Esophagus (tissue), 2 donors: Measurements from ENCODE around the gene CSNK1G2. TPM values are rescaled to one million over a fixed set of nuclear protein-coding genes. Genes with fewer than 3 reads are reported as not detected.

Experiments
- H3K27ac ChIP-seq, 2 donors: one replicate each; pipeline ENCODE4 v1.5.1; 2013; ENCODE audit warnings: low read depth in 2 of 2, mild to moderate bottlenecking in 2 of 2, inconsistent platforms in 1 of 2, low read length in 1 of 2, moderate library complexity in 1 of 2
- H3K27me3 ChIP-seq, 2 donors: one replicate each; pipeline ENCODE4 v1.6.1; 2013; ENCODE audit warnings: low read length in 2 of 2, control low read depth in 1 of 2, mild to moderate bottlenecking in 1 of 2; ENCODE audit not compliant: insufficient read depth in 2 of 2, control insufficient read depth in 1 of 2
- H3K36me3 ChIP-seq, 2 donors: one replicate each; pipeline ENCODE4 v1.6.1; 2013; ENCODE audit warnings: low read length in 1 of 2; ENCODE audit not compliant: control insufficient read depth in 2 of 2, insufficient read depth in 2 of 2
- H3K4me1 ChIP-seq, 2 donors: one replicate each; pipeline ENCODE4 v1.6.1; 2013; ENCODE audit warnings: low read length in 1 of 2; ENCODE audit not compliant: control insufficient read depth in 2 of 2, insufficient read depth in 2 of 2
- H3K4me3 ChIP-seq, 2 donors: one replicate each; pipeline ENCODE4 v1.5.1; 2013; ENCODE audit warnings: low read length in 2 of 2, mild to moderate bottlenecking in 2 of 2, low read depth in 1 of 2, moderate library complexity in 1 of 2
- H3K9me3 ChIP-seq, 2 donors: one replicate each; pipeline ENCODE4 v1.6.1; 2013; ENCODE audit warnings: mild to moderate bottlenecking in 2 of 2, low read depth in 1 of 2, low read length in 1 of 2, moderate library complexity in 1 of 2; ENCODE audit not compliant: control insufficient read depth in 2 of 2, insufficient read depth in 1 of 2
- WGBS, 2 donors: extraction: QIAGEN DNeasy Blood & Tissue Kit; methylation state at CpG; one replicate each; pipeline ENCODE4 v1.1.7; 2013; 5-methylcytosine and 5-hydroxymethylcytosine counted together
- polyA plus RNA-seq, 2 donors: library from polyadenylated mRNA; stranded (reverse); fragments of 200-250 nt; gene quantifications; one replicate each; pipeline ENCODE4 v1.2.3, GENCODE V29; 2013
- donor health status: healthy with polysubstance abuse.
- donor health status: Bipolar disorder and iron deficiency.

The CSNK1G2 gene
- polyA plus RNA-seq, 2 donors: 59.9 to 63.7 TPM

- Histone ChIP-seq H3K4me3 (no peak overlapping the region), H3K9me3 (no peaks in the 10 kb centered on the region), H3K27ac (no peak overlapping the region), H3K27me3 (no peaks in the 10 kb centered on the region), H3K4me1 (peaks cover 0 to 3% of the 10 kb centered on the region in 2 donors), H3K36me3 (peaks cover 0 to 13% of the 10 kb centered on the region in 2 donors)
- 94% methylated on average over 32 of the region's 32 CpGs for WGBS, 2 donors
These were observed 19.1 kb downstream of the CSNK1G2 start for GRCh38 chr19:1959928-1960589.

DNA sequence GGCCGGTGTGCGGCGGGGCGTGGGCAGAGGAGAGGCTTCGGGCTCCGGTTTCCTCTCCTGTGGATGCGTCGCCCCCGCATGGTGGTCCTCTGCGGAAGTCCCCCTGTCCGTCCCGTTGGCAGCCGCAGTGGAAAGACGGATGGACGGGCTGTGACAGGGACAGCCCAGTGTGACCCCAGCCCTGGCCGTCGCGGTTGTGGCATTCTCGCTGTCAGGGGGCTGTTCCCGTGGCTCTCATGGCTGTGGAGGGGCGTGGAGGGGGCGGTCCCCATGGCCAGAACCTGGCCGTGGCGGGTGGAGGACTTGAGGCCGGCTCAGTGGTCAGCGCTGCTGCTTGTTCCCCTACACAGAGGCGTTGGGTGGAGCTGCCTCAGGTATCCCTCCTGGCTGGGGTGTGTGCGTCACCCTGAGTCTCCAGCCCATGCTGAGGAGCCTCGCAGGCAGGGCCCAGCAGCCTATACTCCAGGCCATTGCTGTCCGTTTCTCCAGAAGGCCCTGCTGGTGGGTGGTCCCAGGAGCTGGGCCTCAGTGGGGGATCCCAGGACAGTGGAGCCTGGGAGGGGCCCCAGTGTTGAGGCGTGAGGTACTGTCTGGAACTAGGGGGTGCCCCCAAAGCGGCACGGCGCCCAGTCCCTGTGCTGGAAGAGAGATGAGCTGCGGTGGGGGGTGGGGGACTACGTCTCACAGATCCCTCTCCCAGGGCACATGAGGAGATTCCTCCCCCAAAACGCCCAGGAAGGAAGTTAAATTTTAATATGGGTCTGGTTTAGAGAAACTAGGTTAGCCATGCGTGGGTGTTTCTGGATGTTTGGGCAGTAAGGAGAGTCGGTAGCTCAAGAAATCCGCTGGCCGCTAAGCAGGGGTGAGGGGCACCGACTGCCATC lies 20.3 kb downstream of the CSNK1G2 start:
- no peaks in the 10 kb centered on the region for H3K9me3 ChIP-seq
- no peak overlapping the region for H3K27ac ChIP-seq
- no peaks in the 10 kb centered on the region for H3K4me1 ChIP-seq
- no peaks in the 10 kb centered on the region for H3K27me3 ChIP-seq
- H3K36me3 ChIP-seq: peaks cover 0 to 8% of the 10 kb centered on the region in 2 donors
- WGBS, 2 donors: 91 to 92% methylated on average over 42 of the region's 42 CpGs
- no peak overlapping the region for H3K4me3 ChIP-seq

DNA sequence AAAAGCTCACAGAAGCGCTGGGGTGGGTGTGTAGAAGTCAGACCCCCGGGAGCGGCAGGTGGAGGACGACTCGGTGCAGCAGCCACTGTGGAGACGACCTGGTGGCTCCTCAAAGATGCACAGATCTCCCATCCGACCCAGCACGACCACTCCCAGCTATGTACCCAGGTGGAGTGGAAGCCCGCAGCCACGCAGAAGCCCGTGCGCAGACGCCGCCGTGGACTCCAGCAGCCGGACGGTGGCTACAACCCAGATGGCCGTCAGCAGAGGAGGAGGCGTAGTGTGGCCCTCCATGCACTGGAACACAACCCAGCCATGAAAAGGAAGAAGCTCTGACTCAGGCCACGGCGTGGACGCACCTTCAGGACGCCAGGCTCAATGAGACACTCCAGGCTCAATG lies 21.7 kb downstream of the CSNK1G2 start:
- no peak overlapping the region for H3K4me3 ChIP-seq
- no peak overlapping the region for H3K27ac ChIP-seq
- no peaks in the 10 kb centered on the region for H3K4me1 ChIP-seq
- peaks cover 0 to 8% of the 10 kb centered on the region in 2 donors for H3K36me3 ChIP-seq
- H3K27me3 ChIP-seq: no peaks in the 10 kb centered on the region
- 95 to 96% methylated on average over 18 to 23 of the region's 23 CpGs for WGBS, 2 donors
- no peaks in the 10 kb centered on the region for H3K9me3 ChIP-seq

DNA sequence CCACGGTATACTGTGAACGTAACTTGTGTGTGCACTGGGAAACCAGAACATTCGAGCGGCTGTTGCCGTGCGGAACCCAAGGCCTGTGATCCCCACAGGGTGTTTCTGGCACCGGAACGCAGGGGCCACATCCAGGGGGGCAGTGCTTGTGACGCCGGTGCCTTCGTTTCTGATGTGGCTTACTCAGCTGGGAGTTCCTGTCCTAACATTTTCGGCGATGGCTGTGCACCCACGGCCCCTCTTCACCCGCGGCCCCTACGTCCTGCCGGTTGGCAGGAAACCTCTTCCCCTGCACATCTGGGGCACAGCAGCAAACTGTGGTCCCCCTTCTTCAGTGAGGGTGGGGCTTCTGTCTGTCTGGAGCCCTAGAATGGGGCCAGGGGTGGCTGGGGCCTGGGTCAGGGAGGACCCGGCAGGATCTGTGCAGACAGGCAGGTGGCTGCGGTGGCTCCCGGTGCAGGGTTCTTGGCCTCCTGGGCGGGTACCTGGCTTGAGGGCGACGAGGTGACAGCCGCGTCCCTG lies 26.2 kb downstream of the CSNK1G2 start:
- H3K4me3 ChIP-seq: no peak overlapping the region
- no peaks in the 10 kb centered on the region for H3K27me3 ChIP-seq
- H3K27ac ChIP-seq: no peak overlapping the region
- H3K36me3 ChIP-seq: peaks cover 0 to 25% of the 10 kb centered on the region in 2 donors
- WGBS, 2 donors: 74 to 83% methylated on average over 22 to 26 of the region's 26 CpGs
- H3K4me1 ChIP-seq: no peaks in the 10 kb centered on the region
- no peaks in the 10 kb centered on the region for H3K9me3 ChIP-seq

- WGBS, 2 donors: 76 to 77% methylated on average over 34 of the region's 34 CpGs
- Histone ChIP-seq H3K4me3 (no peak overlapping the region), H3K4me1 (no peaks in the 10 kb centered on the region), H3K9me3 (no peaks in the 10 kb centered on the region), H3K27ac (no peak overlapping the region), H3K36me3 (peaks cover 0 to 22% of the 10 kb centered on the region in 2 donors), H3K27me3 (no peaks in the 10 kb centered on the region)
These were observed 27.6 kb downstream of the CSNK1G2 start for GRCh38 chr19:1968279-1969175.

GRCh38 chr19:1969176-1970002 lies 28.4 kb downstream of the CSNK1G2 start:
- no peak overlapping the region for H3K27ac ChIP-seq
- H3K4me1 ChIP-seq: peaks cover 0 to 3% of the 10 kb centered on the region in 2 donors
- H3K27me3 ChIP-seq: no peaks in the 10 kb centered on the region
- no peak overlapping the region for H3K4me3 ChIP-seq
- peaks cover 0 to 24% of the 10 kb centered on the region in 2 donors for H3K36me3 ChIP-seq
- no peaks in the 10 kb centered on the region for H3K9me3 ChIP-seq
- WGBS, 2 donors: 93 to 94% methylated on average over 48 to 49 of the region's 49 CpGs

DNA sequence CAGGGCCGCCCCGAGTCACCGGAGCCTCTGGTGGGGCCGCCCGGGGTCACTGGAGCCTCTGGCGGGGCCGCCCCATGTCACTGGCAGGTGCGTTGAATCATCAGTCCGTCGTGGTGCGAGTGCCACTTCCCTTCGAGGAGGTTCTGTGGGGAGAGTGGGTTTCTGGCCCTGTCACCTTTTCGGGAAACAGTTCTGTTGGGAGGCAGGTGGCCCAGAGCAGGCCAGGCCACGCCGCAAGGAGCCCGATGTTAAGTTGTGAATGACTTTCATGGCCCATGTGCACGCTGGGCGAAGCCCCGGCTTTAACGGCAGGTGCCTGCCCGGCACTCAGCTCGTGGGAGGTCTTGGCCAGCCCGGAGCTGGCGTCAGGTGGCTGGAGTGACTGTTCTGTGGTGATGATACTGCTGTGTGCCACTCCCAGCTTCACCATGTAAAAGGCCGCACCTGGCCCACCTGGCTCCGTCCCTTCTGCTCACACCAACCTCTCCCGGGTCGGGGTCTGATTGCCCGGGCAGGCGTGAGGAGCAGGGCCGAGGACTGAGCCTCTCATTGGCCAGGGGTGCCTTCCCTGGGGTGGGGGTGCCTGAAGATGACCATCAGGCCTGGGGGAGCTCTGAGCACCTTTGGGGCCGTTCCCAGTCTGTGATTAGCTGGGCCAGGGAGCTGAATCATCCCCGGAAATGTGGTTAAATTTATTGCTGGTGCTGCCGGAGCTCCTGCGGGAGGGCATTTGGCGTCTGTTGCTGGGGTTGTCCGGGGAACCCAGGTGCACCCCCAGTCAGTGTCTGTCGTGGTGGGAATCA lies 29.2 kb downstream of the CSNK1G2 start:
- WGBS, 2 donors: 91% methylated on average over 38 of the region's 38 CpGs

DNA sequence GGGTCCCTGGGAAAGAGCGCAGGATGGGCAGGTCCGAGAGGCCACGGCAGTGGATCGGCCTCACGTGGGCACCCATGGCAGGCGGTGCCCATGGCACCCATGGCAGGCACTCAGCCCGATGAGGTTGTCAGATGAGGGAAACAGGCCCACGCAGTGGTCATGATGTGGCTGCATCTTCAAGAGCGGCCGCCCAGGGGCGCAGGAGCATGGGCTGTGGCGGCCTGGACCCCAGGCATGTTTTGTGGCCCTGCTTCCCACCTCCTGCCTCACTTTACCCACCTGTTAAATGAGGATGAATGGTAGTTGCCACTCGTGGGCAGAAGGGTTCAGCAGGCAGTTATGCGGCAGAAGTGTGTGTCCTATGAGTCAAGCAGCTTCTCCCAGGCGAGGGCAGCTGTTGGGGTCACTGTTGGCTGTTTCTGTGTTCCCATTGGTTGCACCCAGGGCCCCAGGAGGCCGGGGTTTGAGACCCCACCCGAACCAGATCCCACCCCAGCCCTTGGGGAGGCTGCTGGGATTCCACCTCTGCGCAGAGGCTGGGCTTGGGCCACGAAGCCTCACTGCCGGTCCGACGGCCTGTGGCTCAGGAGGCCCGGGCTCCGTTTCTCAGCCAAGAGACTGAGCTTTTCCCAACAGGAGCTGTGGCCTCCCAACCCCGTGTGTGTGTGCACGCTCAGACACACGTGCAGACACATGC lies 30.0 kb downstream of the CSNK1G2 start:
- no peak overlapping the region for H3K4me3 ChIP-seq
- no peaks in the 10 kb centered on the region for H3K27me3 ChIP-seq
- no peaks in the 10 kb centered on the region for H3K9me3 ChIP-seq
- peaks cover 0 to 33% of the 10 kb centered on the region in 2 donors for H3K36me3 ChIP-seq
- peaks cover 0 to 12% of the 10 kb centered on the region in 2 donors for H3K4me1 ChIP-seq
- 90 to 91% methylated on average over 26 to 27 of the region's 27 CpGs for WGBS, 2 donors
- H3K27ac ChIP-seq: no peak overlapping the region

More for the DNA sequence above, 29.2 kb downstream of the CSNK1G2 start:
- Histone ChIP-seq H3K4me3 (no peak overlapping the region), H3K27ac (no peak overlapping the region), H3K4me1 (peaks cover 0 to 12% of the 10 kb centered on the region in 2 donors), H3K36me3 (peaks cover 0 to 30% of the 10 kb centered on the region in 2 donors), H3K9me3 (no peaks in the 10 kb centered on the region), H3K27me3 (no peaks in the 10 kb centered on the region)
